Measurements from ENCODE around the gene MRPS30.
"Not testable (repeated sequence)": the region's sequence is repeated elsewhere in the genome, so short reads cannot be mapped to it uniquely, and the experiment has no call there.

MRPS30 gene

DNA sequence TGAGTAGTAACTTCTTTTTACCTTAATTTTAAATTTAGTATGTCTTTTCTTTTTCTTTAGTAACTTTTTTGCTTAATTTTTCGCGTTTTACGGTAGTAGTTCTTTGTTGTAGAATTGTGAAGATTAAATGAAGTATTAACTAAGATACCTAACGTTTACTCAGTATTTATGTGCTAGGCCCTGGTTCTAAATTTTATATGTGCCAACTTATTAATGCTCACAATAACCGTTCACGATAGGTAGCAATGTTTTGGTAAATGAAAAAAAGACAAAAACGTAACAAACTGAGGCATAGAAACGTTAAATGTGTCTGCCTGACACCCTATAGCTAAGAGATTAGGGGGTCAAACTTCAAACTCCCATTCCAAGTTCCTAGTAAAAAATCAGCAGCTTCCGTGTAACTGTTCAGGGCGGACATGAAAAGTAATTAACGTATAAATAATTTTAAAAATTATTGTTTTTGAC is 1.2 kb downstream of the MRPS30 start:
- FAIRE-seq (no peak), DNase-seq (ENCODE audit: extremely low spot score, insufficient read length, low read depth) (no peak)

DNA sequence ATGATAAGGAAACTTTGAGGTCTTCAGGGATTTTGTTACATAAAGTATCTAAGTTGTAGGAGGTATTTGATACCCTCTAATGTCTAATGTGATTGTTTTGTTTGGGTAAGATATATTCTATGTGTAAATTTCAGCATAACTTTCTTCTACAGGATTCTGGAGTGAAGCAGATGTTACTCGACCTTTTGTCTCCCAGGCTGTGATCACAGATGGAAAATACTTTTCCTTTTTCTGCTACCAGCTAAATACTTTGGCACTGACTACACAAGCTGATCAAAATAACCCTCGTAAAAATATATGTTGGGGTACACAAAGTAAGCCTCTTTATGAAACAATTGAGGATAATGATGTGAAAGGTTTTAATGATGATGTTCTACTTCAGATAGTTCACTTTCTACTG is 6.0 kb downstream of the MRPS30 start:
- FAIRE-seq, result no peak

DNA sequence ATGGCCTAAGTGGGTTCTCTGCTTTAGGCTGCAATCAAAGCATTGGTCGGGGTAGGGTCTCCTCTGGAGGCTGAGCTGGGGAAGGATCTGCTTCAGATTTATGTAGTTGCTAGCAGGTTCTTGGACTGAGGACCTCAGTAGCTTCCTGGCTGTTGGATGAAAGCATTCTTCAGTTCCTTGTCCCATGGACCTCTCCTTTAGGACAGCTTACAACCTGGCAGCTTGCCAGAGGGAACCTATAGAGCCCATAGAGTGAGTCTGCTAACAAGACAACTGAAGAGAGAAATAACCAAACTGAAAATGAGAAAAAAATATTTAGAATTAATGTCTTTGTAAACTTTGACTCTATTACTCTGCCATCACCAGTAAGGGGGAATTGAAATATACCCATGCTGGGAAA is 12.4 kb downstream of the MRPS30 start:
- no peak for FAIRE-seq
- DNase-seq (ENCODE audit: extremely low spot score, insufficient read length, low read depth), result no peak

More for the DNA sequence above, 6.0 kb downstream of the MRPS30 start:
- no peak for DNase-seq (ENCODE audit: extremely low spot score, insufficient read length, low read depth)

DNA sequence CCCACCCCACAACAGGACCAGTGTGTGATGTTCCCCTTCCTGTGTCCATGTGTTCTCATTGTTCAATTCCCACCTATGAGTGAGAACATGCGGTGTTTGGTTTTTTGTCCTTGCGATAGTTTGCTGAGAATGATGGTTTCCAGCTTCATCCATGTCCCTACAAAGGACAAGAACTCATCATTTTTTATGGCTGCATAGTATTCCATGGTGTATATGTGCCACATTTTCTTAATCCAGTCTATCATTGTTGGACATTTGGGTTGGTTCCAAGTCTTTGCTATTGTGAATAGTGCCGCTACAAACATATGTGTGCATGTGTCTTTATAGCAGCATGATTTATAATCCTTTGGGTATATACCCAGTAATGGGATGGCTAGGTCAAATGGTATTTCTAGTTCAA is 15.9 kb downstream of the MRPS30 start:
- FAIRE-seq; DNase-seq (ENCODE audit: extremely low spot score, insufficient read length, low read depth): not testable (repeated sequence)

DNA sequence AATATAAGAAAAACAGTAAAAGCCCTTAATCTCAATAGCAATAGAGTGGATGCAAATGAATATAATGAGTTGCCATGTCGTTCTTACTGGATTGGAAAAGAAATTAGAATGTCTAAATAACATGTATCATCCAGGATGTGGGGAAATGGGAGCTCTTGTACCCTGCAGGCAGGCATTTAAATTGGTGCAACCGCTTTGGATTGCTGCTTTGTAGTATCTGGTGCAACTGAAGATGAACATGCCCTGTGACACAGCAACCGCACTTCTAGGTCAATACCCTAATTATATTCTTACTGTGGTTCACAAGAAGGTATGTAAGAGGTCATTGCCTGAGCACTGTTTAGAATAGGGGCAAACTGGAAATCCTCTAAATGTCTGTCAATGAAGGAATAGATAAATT is 18.9 kb downstream of the MRPS30 start:
- FAIRE-seq (no peak), DNase-seq (ENCODE audit: extremely low spot score, insufficient read length, low read depth) (no peak)

DNA sequence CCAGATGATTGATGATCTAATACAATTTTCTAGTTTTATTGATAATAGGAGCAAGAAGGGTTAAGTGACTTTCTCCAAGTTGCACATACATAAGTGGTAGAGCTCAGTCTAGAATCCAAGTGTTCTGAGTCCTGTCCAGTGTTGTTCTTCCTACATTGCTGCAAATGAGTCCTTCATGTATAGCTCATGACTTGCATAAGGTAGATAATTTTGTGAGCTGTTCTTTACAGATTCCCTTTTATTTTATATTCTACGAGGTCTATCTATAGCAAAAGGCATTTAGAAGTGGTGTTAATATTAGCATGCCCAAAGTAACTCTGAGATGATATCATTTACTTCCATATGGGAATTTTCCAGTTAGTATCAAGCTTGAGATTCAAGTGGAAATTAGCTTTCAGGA is 20.0 kb downstream of the MRPS30 start:
- DNase-seq (ENCODE audit: extremely low spot score, insufficient read length, low read depth) (no peak), FAIRE-seq (no peak)

DNA sequence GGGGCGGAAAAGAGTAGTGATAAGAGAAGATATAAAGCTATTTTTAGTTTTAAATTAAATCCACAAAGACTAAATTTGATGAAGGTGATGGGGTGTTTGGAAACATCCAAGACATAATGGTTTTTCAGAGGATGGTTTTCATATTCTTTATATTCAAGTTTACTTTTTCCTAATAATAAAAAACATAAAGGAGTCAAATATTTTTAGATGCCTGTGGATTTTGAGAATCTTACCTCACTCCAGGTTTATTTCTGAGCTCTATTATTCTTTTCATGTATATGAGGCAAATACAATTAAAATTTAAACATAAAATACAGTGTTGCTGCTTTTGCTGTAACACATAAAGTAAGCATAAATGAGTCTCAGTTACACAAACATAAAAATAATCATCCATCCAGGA is 22.2 kb downstream of the MRPS30 start:
- DNase-seq (ENCODE audit: extremely low spot score, insufficient read length, low read depth) (no peak), FAIRE-seq (no peak)

DNA sequence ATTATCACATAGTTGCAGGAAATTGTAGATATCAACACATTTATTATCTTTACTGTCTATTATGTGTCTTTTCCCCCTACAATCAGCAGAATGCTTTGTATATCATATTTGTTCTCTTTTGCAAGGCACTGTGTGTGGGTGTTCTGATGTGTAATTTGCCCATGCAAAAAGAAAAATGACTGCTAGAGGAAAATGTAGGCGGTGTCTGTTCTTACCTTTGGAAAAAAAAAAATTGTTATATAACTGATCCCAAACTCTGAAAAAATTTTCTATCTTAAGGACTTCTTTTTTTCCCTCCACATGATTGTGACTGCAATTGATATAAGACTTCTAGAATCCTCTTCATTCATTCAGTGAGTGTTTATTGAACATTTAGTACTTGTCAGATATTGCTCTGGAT is 24.5 kb downstream of the MRPS30 start:
- no peak for FAIRE-seq
- no peak for DNase-seq (ENCODE audit: extremely low spot score, insufficient read length, low read depth)

DNA sequence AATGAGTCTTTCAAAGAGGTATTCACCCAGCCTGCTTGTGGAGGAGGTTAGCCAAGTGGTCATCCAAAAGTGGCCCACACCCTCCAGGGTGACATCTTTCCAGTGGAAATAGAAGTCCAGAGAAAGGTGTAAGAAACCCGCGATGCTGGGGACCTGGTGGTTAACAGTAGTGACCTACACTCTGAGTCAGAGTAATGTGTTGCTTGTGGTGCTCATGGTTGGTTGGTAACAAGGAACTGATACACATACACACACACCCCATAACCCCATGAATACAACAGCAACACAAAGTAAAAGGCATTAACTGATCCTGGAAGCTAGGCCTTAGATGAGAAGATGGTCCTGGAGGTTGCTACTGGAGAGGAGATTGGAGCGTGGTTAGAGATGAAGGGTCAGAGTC is 26.9 kb downstream of the MRPS30 start:
- DNase-seq (ENCODE audit: extremely low spot score, insufficient read length, low read depth), result no peak
- no peak for FAIRE-seq

DNA sequence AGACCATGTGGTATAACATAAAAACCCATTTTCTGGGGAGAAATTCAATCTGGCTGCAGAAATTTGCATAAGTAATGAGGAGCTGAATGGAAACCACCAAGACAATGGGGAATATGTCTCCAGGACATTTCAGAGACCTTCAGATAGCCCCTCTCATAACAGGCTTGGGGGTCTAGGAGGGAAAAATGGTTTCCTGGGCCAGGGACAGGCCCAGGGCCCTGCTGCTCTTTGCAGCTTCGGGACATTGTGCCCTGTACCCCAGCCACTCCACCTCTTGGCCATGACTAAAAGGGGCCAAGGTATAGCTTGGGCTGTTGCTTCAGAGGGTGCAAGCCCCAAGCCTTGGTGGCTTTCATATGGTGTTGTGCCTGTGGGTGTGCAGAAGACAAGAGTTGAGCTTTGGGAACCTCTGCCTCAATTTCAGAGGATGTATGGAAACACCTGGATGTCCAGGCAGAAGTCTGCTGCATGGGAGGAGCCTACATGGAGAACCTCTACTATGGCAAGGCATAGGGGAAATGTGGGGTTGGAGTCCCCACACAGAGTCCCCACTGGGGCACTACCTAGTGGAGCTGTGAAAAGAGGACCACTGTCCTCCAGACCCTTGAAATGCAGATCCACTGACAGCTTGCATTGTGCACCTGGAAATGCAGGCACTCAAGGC is 30.4 kb downstream of the MRPS30 start:
- no peak for FAIRE-seq
- DNase-seq (ENCODE audit: extremely low spot score, insufficient read length, low read depth), result no peak

DNA sequence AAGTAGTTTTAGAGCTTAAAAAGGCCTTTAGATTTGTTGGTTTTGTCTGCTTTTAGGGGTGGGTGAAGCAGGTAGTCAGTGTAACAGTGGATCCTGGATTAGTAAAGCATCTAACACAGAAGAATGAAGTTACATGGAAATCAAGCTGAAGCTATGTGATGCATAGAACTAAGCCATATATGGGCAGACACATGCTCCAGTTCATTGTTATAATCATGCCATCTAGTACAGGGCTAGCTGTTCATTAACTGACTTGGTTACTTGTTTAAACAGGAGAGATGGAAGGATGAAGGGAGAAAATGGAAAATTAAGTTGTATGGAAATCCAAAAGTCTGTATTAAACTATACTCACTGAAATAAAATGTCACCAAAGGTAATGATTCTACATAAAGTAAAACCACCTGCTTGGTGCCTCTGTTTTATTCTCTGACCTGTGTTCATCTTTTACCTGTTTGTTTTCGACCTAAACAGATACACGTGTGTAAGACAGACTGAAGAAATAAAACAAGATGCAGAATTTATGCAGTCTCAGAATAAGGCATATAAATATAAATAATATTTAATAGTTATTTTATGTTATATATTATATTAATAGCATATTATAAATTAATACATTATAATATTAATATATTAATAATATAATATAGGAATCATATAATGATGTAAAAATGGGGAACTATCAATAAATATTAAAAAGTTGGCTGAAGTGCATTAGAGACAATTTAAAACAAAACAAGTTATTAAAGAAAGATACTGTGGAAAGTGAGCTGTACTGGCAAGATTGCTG is 33.9 kb downstream of the MRPS30 start:
- DNase-seq (ENCODE audit: extremely low spot score, insufficient read length, low read depth) (no peak), FAIRE-seq (no peak)

DNA sequence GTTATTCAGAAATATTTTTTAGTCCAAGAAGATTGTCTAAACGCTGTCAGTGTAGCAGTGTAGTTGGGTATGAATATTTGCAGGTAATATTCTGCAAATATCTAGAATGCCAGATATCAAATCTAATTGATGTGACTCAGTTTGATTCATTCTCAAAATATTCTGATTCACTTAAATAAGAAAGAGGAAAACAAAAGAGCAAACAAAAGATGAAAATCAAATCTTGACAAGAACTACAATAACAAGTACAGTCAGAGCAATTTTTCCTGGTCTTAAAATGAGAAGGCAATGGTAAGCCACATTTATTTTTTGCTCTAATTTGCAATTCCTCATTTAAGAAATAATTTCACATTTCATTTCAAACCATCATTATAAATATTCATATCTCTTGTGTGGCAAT is 36.0 kb downstream of the MRPS30 start:
- no peak for DNase-seq (ENCODE audit: extremely low spot score, insufficient read length, low read depth)
- FAIRE-seq, result no peak

DNA sequence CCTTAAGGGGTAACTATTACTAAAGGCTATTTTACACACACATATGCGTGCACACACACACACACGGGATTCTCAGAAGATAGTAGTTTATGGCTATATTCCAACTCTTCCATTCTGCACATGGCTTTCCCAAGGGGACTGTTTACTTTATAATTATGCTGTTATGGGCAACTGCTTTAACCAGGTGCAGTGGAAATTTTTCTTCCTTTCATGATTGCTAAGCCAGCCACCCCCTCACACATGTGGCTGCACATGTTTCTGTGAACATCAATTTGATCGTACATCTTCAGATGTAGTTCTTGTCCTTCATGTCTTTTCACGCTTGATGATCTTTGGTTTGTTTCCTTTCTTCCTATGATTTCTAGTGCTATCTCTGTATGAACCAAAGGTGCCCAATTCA is 37.0 kb downstream of the MRPS30 start:
- DNase-seq (ENCODE audit: extremely low spot score, insufficient read length, low read depth), result no peak
- FAIRE-seq, result no peak

DNA sequence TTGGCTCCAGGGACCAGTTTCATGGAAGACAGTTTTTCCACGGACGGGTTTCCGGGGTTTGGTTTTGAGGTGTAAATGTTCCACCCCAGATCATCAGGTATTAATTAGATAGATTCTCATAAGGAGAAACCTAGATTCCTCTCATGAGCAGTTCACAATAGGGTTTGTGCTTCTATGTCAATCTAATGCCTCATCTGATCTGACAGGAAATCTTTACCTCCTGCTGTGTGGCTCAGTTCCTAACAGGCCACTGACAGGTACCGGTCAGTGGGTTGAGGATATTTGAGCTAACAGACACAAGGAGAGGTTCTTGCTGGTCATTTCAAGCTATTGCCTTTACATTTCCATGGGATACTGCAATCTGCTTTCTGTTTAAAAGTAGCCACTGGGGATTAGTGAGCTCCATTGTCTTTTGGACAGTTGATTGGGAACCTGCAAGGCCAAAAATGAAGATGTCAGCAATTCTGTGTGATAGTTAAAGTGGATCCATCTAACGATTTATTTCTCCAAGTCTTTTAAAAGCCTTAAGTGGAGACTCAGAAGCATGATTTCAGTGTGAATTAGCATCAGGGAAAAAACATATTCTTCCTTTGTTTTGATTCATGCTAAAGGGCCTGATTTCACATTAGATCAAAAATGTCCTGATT is 38.6 kb downstream of the MRPS30 start:
- DNase-seq (ENCODE audit: extremely low spot score, insufficient read length, low read depth), result no peak
- no peak for FAIRE-seq

DNA sequence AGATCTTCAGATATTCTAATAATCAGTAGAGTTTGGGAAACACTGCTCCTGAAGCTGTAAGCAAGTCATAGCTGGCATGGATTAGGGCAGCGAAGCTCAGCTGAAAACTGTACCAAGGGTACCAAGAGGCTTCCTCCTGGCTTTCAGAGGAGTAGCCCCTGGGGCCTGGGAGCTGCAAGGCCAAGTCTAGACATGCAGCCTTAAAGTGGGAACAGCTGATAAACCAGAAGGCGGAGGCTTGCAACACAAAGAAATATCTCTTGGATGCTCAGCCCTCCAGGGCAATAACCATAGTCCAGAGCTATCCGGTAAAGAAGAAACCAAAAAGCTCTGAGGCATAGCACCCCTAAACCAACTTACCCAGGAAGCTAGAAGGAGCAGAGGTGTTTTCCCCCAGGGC is 51.5 kb downstream of the MRPS30 start:
- no peak for DNase-seq (ENCODE audit: extremely low spot score, insufficient read length, low read depth)
- no peak for FAIRE-seq

DNA sequence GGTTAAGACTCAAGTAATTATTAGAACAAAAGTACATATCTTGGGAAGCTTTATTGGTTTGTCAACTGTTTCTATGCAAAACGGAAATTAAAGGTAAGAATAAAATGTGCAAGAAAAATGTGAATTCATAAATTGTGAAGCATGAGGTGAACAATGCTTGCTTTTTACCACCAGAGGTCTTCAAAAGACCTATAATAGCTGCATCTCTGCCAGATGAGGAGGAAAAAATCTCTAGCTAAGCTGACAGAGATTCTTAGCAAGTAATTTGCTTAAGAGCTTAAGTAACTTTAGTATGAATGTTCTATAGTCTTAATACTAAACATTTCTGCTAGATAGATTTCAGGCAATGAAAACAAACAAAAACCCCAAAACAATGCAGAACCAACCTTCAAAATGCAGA is 54.1 kb downstream of the MRPS30 start:
- DNase-seq (ENCODE audit: extremely low spot score, insufficient read length, low read depth) (no peak), FAIRE-seq (no peak)
